B cell (primary cell): ENCODE data around the gene RASA4B. TPM values are rescaled to one million over a fixed set of nuclear protein-coding genes. Genes with fewer than 3 reads are reported as not detected.
A peak's percentile ranks its signal among the peaks of the same experiment; 100 is the strongest.
"Not testable (repeated sequence)": the region's sequence is repeated elsewhere in the genome, so short reads cannot be mapped to it uniquely, and the experiment has no call there.

ENCODE experiments used
- ATAC-seq: fragments of 200-7000 bp; cut with Tn5 transposase; one replicate; pipeline ENCODE4 v1.10.0; 2021; ENCODE audit warnings: low read depth, mild to moderate bottlenecking, moderate number of reproducible peaks, moderate library complexity
- CTCF ChIA-PET: fragments of 350-600 bp; sonication (Branson Sonifier 250); formaldehyde crosslinking; loops from one replicate; lab custom pipeline; 2021; ENCODE audit warnings: antibody characterized with exemption, inconsistent platforms; lab: Charles Lee
- POLR2A ChIA-PET: fragments of 350-600 bp; sonication (Branson Sonifier 250); formaldehyde crosslinking; loops from one replicate; lab custom pipeline; 2021; ENCODE audit warnings: antibody characterized with exemption; lab: Charles Lee
- DNase-seq: peaks from one replicate; pipeline ENCODE4 v3.0.0; 2013
- H2AFZ ChIP-seq: 2 replicates; pipeline ENCODE4 v1.6.1; 2012; ENCODE audit warnings: mild to moderate bottlenecking, low read depth, low read length; ENCODE audit not compliant: insufficient read depth, poor library complexity, severe bottlenecking
- H3K27ac ChIP-seq, 2 donors: 1 replicate in 1 of 2; 2 replicates in 1 of 2; pipeline ENCODE4 v1.5.1; 2012 to 2013; ENCODE audit warnings: low read length in 2 of 2, mild to moderate bottlenecking in 2 of 2, moderate library complexity in 1 of 2
- H3K27me3 ChIP-seq, 4 experiments: fragments of 200-600 bp in 1 of 4; sonication (generic) in 1 of 4; replicated peaks in 1 of 4; 1 replicate in 2 of 4; 2 replicates in 2 of 4; pipeline versions ENCODE4 v1.6.1 to v1.7.0; 2013 to 2016; ENCODE audit warnings: low read length in 3 of 4, mild to moderate bottlenecking in 2 of 4, mixed read lengths in 1 of 4, moderate library complexity in 1 of 4; ENCODE audit not compliant: insufficient read depth in 4 of 4, control insufficient read depth in 3 of 4; ENCODE audit errors: control extremely low read depth in 1 of 4
- H3K36me3 ChIP-seq, 2 experiments: replicated peaks in 1 of 2; 1 replicate in 1 of 2; 2 replicates in 1 of 2; pipeline versions ENCODE4 v1.6.1 to v1.7.1; 2013; ENCODE audit warnings: low read length in 1 of 2; ENCODE audit not compliant: insufficient read depth in 2 of 2, control insufficient read depth in 1 of 2; ENCODE audit errors: control extremely low read depth in 1 of 2, extremely low read depth in 1 of 2
- H3K4me1 ChIP-seq, 2 donors: fragments of 200-600 bp in 1 of 2; sonication (generic) in 1 of 2; 1 replicate in 1 of 2; 2 replicates in 1 of 2; pipeline versions ENCODE4 v1.5.1 to v1.6.1; 2013 to 2017; ENCODE audit warnings: low read length in 2 of 2; ENCODE audit not compliant: control insufficient read depth in 2 of 2, insufficient read depth in 2 of 2
- H3K4me2 ChIP-seq: replicated peaks from 2 replicates; pipeline ENCODE3; 2012; ENCODE audit warnings: mild to moderate bottlenecking, low read depth, low read length; ENCODE audit not compliant: poor library complexity, severe bottlenecking
- H3K4me3 ChIP-seq, 5 experiments: fragments of 200-600 bp in 1 of 5; sonication (generic) in 1 of 5; 1 replicate in 3 of 5; 2 replicates in 2 of 5; pipeline versions ENCODE4 v1.5.1 to v1.7.0; 2011 to 2016; ENCODE audit warnings: low read length in 4 of 5, mild to moderate bottlenecking in 4 of 5, low read depth in 2 of 5, control low read depth in 1 of 5, moderate library complexity in 1 of 5; ENCODE audit not compliant: insufficient read depth in 1 of 5; ENCODE audit errors: control extremely low read depth in 1 of 5, extremely low read depth in 1 of 5
- H3K79me2 ChIP-seq: fragments of 200-600 bp; sonication (generic); one replicate; pipeline ENCODE4 v1.6.0; 2016; ENCODE audit warnings: low read length; ENCODE audit not compliant: control insufficient read depth, insufficient read depth
- H3K9ac ChIP-seq: fragments of 200-600 bp; sonication (generic); 2 replicates; pipeline ENCODE4 v1.6.1; 2017; ENCODE audit warnings: mild to moderate bottlenecking, low read length, moderate library complexity
- H3K9me3 ChIP-seq, 3 donors: one replicate each; pipeline versions ENCODE4 v1.6.1 to v1.7.1; 2013; ENCODE audit warnings: low read length in 2 of 3; ENCODE audit not compliant: control insufficient read depth in 2 of 3, insufficient read depth in 1 of 3; ENCODE audit errors: control extremely low read depth in 1 of 3
- H4K20me1 ChIP-seq: 2 replicates; pipeline ENCODE4 v1.6.0; 2012; ENCODE audit warnings: mild to moderate bottlenecking, low read length; ENCODE audit not compliant: insufficient read depth, control insufficient read depth, poor library complexity, severe bottlenecking
- H3K27ac Mint-ChIP-seq: one replicate; pipeline ENCODE4 v1.8.0; 2021; ENCODE audit warnings: mixed read lengths
- H3K27me3 Mint-ChIP-seq: one replicate; pipeline ENCODE4 v1.8.0; 2021; ENCODE audit warnings: mixed read lengths
- H3K4me1 Mint-ChIP-seq: one replicate; pipeline ENCODE4 v1.8.0; 2021; ENCODE audit warnings: mixed read lengths
- H3K4me3 Mint-ChIP-seq: one replicate; pipeline ENCODE4 v1.8.0; 2021; ENCODE audit warnings: mixed read lengths
- H3K9me3 Mint-ChIP-seq: one replicate; pipeline ENCODE4 v1.8.0; 2022; ENCODE audit warnings: mixed read lengths; ENCODE audit not compliant: insufficient read depth
- WGBS: methylation state at CpG from one replicate; pipeline ENCODE4 v1.1.5; 2013; ENCODE audit warnings: missing lambda C conversion rate; ENCODE audit not compliant: insufficient coverage; 5-methylcytosine and 5-hydroxymethylcytosine counted together
- intact Hi-C: fragments of 100-400 bp; cut with micrococcal nuclease; formaldehyde crosslinking; loops from one replicate; pipeline ENCODE4 v1.10.0; 2022
- polyA plus RNA-seq: library from polyadenylated mRNA; depleted of rRNA; stranded (reverse); fragments of >200 nt; gene quantifications from 2 replicates; pipeline ENCODE4 v1.2.3, GENCODE V29; 2012
- total RNA-seq, 2 donors: library from RNA; stranded (reverse); fragments of 120-200 nt in 1 of 2; gene quantifications; 1 replicate in 1 of 2; 2 replicates in 1 of 2; pipeline versions ENCODE4 v1.2.3 to v1.2.4, GENCODE V29; 2013 to 2022

Gene RASA4B
- total and polyA plus RNA-seq, 2 donors (not counting 1 experiment from before 2014, with no cell fraction given) = 15.6 to 26.4 TPM

- H3K27ac Mint-ChIP-seq, H3K27me3 ChIP-seq, H2AFZ ChIP-seq, H3K27me3 Mint-ChIP-seq, H3K9me3 Mint-ChIP-seq, H3K4me3 ChIP-seq, H3K4me1 Mint-ChIP-seq, DNase-seq, H3K4me1 ChIP-seq, H3K36me3 ChIP-seq, H3K9ac ChIP-seq, H3K27ac ChIP-seq, H3K4me2 ChIP-seq, H3K4me3 Mint-ChIP-seq, H4K20me1 ChIP-seq, H3K9me3 ChIP-seq, intact Hi-C loops, H3K79me2 ChIP-seq, CTCF ChIA-PET: not testable (repeated sequence)
- POLR2A ChIA-PET = interaction anchor here (0.7 kb wide), 1 partner anchor 69 kb away, joined by 3 read pairs; no protein-coding TSS in a partner anchor
- WGBS = no CpG with 5 or more reads among the region's 10 CpGs
- peak; percentile 9 for ATAC-seq
Observed at GRCh38 chr7:102479209-102479584, 38.4 kb downstream of the RASA4B start.

GRCh38 chr7:102478314-102479208 is 39.0 kb downstream of the RASA4B start, which contains the start of gene POLR2J:
TSS of gene POLR2J (minus strand) at chr7:102478922. CDS start at chr7:102478860, 62 bp downstream.
- peak; percentile 93 for ATAC-seq
- H3K9ac ChIP-seq, H3K4me1 ChIP-seq, H4K20me1 ChIP-seq, H3K27ac ChIP-seq, H3K27me3 Mint-ChIP-seq, intact Hi-C loops, H3K79me2 ChIP-seq, H3K4me1 Mint-ChIP-seq, H2AFZ ChIP-seq, H3K36me3 ChIP-seq, CTCF ChIA-PET, H3K27me3 ChIP-seq, H3K4me2 ChIP-seq, H3K9me3 ChIP-seq, H3K9me3 Mint-ChIP-seq: not testable (repeated sequence)
- 0% methylated on average over 23 of the region's 72 CpGs for WGBS
- H3K4me3 ChIP-seq = peak within 1 kb of the TSS in 3 of 5 experiments; percentile 38 to 44 (median 40)
- POLR2A ChIA-PET = interaction anchor here (0.7 kb wide), 1 partner anchor 69 kb away, joined by 3 read pairs; no protein-coding TSS in a partner anchor
- DNase-seq = peak; percentile 86
- Mint-ChIP-seq H3K4me3 (peak within 1 kb of the TSS; percentile 89), H3K27ac (peak within 1 kb of the TSS; percentile 80)

DNA sequence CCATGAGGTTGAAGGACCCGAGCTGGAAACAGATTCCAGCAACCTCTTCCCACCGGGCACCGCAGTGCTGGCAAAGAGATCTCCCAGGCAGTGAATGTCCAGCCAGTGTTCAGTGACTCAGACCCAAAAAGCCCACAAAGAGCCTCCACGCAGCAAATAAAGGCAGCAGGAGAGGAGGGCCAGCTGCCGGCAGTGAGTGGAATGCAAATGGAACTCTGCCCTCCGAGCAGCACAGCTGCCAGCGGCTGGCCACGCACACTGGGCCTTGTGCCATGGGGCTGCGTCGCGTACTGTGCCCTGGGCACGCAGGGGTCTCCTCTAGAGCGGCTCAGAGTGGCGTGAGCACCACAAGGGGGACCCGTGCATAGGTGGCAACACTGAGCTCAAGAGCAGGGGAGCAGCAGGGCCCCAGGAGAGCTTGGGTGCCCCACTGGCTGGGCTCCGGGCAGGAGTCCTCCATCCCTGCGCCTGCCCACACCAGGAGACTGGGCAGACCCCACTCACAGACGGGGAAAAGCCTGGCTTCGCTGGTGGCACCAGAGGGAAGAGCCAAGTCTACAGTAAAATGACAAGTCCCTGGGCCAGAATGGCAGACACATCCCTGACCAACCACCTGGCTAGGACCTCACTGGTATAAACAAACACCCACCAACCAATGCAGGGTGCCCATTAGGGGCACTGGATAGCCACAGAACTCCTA is 42.7 kb downstream of the RASA4B start:
- ATAC-seq, H3K4me1 ChIP-seq, DNase-seq, POLR2A ChIA-PET, H3K79me2 ChIP-seq, H3K27ac Mint-ChIP-seq, H3K27me3 ChIP-seq, H4K20me1 ChIP-seq, H3K4me1 Mint-ChIP-seq, H3K4me2 ChIP-seq, H3K4me3 ChIP-seq, H3K4me3 Mint-ChIP-seq, H3K27ac ChIP-seq, CTCF ChIA-PET, H2AFZ ChIP-seq, H3K27me3 Mint-ChIP-seq, H3K9ac ChIP-seq, intact Hi-C loops, H3K9me3 Mint-ChIP-seq, H3K9me3 ChIP-seq: not testable (repeated sequence)
- no CpG with 5 or more reads among the region's 19 CpGs for WGBS
- H3K36me3 ChIP-seq = peaks cover 0 to 33% of the 10 kb centered on the region in 2 experiments
